Measurements from ENCODE around the gene MUC6.

Gene MUC6

GRCh38 chr11:1039481-1040427 lies 3.2 kb upstream of the MUC6 start:
- no peak for DNase-seq (ENCODE audit: low read depth)
- in situ Hi-C loops (cut with HindIII; ENCODE audit: low sequenced_read_pairs) = no loop called here
- no peak for TF ChIP-seq CTCF (IDR thresholded peaks at IDR 0.05; ENCODE audit: low read depth, low read length, missing control alignments)

GRCh38 chr11:1038921-1039320 lies 2.4 kb upstream of the MUC6 start:
- in situ Hi-C loops (cut with HindIII; ENCODE audit: low sequenced_read_pairs) = no loop called here
- no peak overlapping the region for H3K4me3 ChIP-seq (ENCODE audit: low read depth, low read length)
- no peak for DNase-seq (ENCODE audit: low read depth)
- TF ChIP-seq CTCF (IDR thresholded peaks at IDR 0.05; ENCODE audit: low read depth, low read length, missing control alignments) = no peak

More at GRCh38 chr11:1039481-1040427, 3.2 kb upstream of the MUC6 start:
- H3K4me3 ChIP-seq (ENCODE audit: low read depth, low read length) = no peak overlapping the region

DNA sequence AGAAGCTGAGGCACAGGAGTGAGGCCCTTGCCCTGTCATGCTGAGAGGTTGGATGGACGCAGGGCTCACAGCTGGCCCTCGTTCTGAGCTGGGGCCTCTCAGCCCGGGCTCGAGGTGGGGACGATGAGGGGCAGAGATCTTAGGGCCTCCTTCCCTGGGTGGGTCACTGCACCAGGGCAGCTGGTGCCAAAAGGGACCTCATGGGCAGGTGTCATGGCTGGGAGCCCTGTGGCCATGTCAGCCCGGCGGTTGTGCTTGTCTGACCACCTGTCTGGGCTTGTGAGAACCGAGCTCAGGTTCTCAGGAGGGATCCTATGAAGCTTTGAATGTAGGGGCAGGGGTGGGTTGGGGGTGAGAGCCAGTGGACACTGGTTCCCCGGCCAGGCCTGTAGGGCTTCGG lies 1.8 kb upstream of the MUC6 start:
- in situ Hi-C loops (cut with HindIII; ENCODE audit: low sequenced_read_pairs) = no loop called here
- no peak for TF ChIP-seq CTCF (IDR thresholded peaks at IDR 0.05; ENCODE audit: low read depth, low read length, missing control alignments)
- H3K4me3 ChIP-seq (ENCODE audit: low read depth, low read length) = no peak overlapping the region
- no peak for DNase-seq (ENCODE audit: low read depth)

DNA sequence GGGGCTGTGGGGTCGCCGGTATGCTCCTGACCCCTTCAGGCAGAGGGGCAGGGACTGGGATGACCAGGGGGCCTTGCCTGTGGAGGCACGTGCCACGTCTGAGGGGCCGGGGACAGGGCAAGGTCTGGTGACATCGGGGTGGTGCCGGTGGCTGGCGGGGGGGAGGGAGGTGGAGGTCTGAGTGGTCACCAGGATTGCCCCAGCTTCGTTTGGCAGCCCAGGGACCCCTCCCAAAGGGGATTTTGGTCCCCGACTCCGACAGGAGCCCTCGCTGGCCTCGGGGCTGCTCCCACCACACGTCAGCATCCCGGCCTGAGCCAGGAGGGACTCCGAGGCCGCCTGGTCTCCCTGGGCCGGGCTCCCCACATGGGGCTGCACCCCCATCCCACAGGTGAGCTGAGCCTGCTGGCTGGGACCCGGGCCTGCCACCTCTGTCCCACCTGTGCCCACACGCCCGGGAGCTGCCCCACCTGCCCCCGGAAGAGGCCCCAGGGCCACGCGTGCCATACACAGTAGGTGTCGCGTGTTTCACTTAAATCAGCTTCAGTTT lies 1.1 kb upstream of the MUC6 start:
- DNase-seq (ENCODE audit: low read depth) = no peak
- no peak for TF ChIP-seq CTCF (IDR thresholded peaks at IDR 0.05; ENCODE audit: low read depth, low read length, missing control alignments)
- in situ Hi-C loops (cut with HindIII; ENCODE audit: low sequenced_read_pairs) = no loop called here
- no peak overlapping the region for H3K4me3 ChIP-seq (ENCODE audit: low read depth, low read length)

DNA sequence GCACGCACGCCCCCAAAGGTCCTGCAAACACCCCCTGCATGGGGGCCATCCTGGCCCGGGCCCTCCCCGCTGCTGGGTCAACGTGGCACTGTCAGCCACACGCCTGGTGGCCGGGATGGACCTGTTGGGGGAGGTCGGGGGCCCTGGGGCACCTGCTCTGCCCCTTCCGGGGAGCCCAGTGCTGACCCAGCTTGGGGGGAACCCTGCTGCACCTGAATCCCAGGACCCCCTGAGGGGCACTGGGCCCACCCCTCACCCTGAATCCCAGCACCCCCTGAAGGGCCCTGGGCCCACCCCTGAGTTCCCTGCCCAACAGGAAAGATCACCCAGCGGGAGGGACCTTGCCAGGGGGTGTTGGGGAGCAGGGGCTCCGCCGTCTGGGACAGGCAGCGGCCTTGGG lies 413 bp upstream of the MUC6 start:
- no peak for DNase-seq (ENCODE audit: low read depth)
- no peak overlapping the region for H3K4me3 ChIP-seq (ENCODE audit: low read depth, low read length)
- TF ChIP-seq CTCF (IDR thresholded peaks at IDR 0.05; ENCODE audit: low read depth, low read length, missing control alignments) = no peak
- in situ Hi-C loops (cut with HindIII; ENCODE audit: low sequenced_read_pairs) = no loop called here

GRCh38 chr11:1035577-1036283 lies 788 bp downstream of the MUC6 start:
- DNase-seq (ENCODE audit: low read depth) = no peak
- in situ Hi-C loops (cut with HindIII; ENCODE audit: low sequenced_read_pairs) = no loop called here
- no peak for TF ChIP-seq CTCF (IDR thresholded peaks at IDR 0.05; ENCODE audit: low read depth, low read length, missing control alignments)
- no peak overlapping the region for H3K4me3 ChIP-seq (ENCODE audit: low read depth, low read length)

All from astrocyte of the cerebellum (primary cell).